Measurements from ENCODE around the gene RFTN2. TPM values are rescaled to one million over a fixed set of nuclear protein-coding genes. Genes with fewer than 3 reads are reported as not detected.

RFTN2 gene
- total RNA-seq, 3 donors from 2014 or later: 2.3 to 21.1 (median 7.6) TPM

GRCh38 chr2:197543206-197543605 is 132.2 kb downstream of the RFTN2 start:
- no peak for TF ChIP-seq POLR2AphosphoS5 (IDR thresholded peaks at IDR 0.05)
- TF ChIP-seq CTCF (IDR thresholded peaks at IDR 0.05): no peak
- TF ChIP-seq POLR2A (IDR thresholded peaks at IDR 0.05): no peak
- intact Hi-C loops (cut with DNase I; ENCODE audit: low total_unique reads): no loop called here
- Histone ChIP-seq H3K36me3 (no peaks in the 10 kb centered on the region), H3K4me1 (no peaks in the 10 kb centered on the region), H3K9me3 (no peaks in the 10 kb centered on the region), H3K4me3 (no peak overlapping the region), H3K27ac (no peak overlapping the region), H3K27me3 (no peaks in the 10 kb centered on the region)
- DNase-seq (ENCODE audit: low spot score in 2 of 2): no peak

- no peak for TF ChIP-seq POLR2A (IDR thresholded peaks at IDR 0.05)
- H3K9me3 ChIP-seq: no peaks in the 10 kb centered on the region
- H3K36me3 ChIP-seq: no peaks in the 10 kb centered on the region
- no peak overlapping the region for H3K27ac ChIP-seq
- intact Hi-C loops (cut with DNase I; ENCODE audit: low total_unique reads): no loop called here
- H3K4me1 ChIP-seq: no peaks in the 10 kb centered on the region
- H3K27me3 ChIP-seq: no peaks in the 10 kb centered on the region
- H3K4me3 ChIP-seq: no peak overlapping the region
- DNase-seq (ENCODE audit: low spot score in 2 of 2): no peak
Measured at GRCh38 chr2:197539734-197540133, 135.7 kb downstream of the RFTN2 start.

DNA sequence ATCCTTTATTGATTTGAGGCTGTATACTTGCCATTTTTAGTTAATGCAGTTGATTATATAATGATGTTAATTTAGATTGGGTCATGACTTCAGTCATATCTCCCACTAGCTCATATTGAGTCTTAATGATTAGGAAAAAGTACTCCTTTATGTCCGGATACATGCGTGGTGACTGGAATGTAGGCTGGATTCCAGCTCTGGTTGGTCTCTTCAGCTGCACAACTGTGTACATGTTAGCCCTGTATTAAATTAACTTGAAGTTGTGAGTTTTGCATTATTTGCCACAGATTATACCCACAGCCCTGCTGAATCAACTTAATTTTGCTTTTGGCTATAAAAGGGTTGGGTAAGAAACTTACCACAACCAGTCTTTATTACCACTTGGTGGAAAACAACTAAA is 137.0 kb downstream of the RFTN2 start:
- Histone ChIP-seq H3K4me3 (no peak overlapping the region), H3K9me3 (no peaks in the 10 kb centered on the region), H3K4me1 (no peaks in the 10 kb centered on the region), H3K36me3 (no peaks in the 10 kb centered on the region), H3K27me3 (no peaks in the 10 kb centered on the region), H3K27ac (no peak overlapping the region)
- no peak for DNase-seq (ENCODE audit: low spot score in 2 of 2)
- TF ChIP-seq POLR2A (IDR thresholded peaks at IDR 0.05): no peak
- no peak for TF ChIP-seq CTCF (IDR thresholded peaks at IDR 0.05)
- TF ChIP-seq POLR2AphosphoS5 (IDR thresholded peaks at IDR 0.05): no peak
- intact Hi-C loops (cut with DNase I; ENCODE audit: low total_unique reads): no loop called here

Other genes starting within 250 kb of the RFTN2 start
- gene SF3B1, start 240.6 kb downstream of the RFTN2 start, total RNA-seq: 100 to 1,000 TPM; 403 to 552 (median 415) TPM
- gene COQ10B, start 222.0 kb downstream of the RFTN2 start, total RNA-seq: 10 to 100 TPM; 30.7 to 34.4 (median 32.8) TPM
- 100 to 1,000 TPM; 108 to 227 (median 205) TPM for gene HSPD1, start 175.7 kb downstream of the RFTN2 start, total RNA-seq
- 100 to 1,000 TPM in 2 of 3 donors, 10 to 100 TPM in 1; 74.9 to 170 (median 124) TPM for gene HSPE1, start 175.2 kb downstream of the RFTN2 start, total RNA-seq
- 10 to 100 TPM; 20.6 to 34.7 (median 34.2) TPM for gene MOB4, start 159.5 kb downstream of the RFTN2 start, total RNA-seq
- 10 to 100 TPM in 1 of 3 donors, 1 to 10 TPM in 2; 5.4 to 11.9 (median 6.9) TPM for gene MARS2, start 29.8 kb upstream of the RFTN2 start, total RNA-seq
- gene BOLL, start 109.7 kb upstream of the RFTN2 start, total RNA-seq: under 1 TPM in 1 of 3 donors, not detected in 2; 0.29 TPM
- gene PLCL1, start 129.0 kb upstream of the RFTN2 start, total RNA-seq: 10 to 100 TPM in 2 of 3 donors, 1 to 10 TPM in 1; 6.6 to 11.3 (median 11.1) TPM